K562 (cell line): ENCODE measurements around the gene SLAMF8. TPM values are rescaled to one million over a fixed set of nuclear protein-coding genes. Genes with fewer than 3 reads are reported as not detected.

Experiments
- ATAC-seq: fragments of 200-7000 bp; cut with Tn5 transposase; 3 replicates; pipeline ENCODE4 v1.9.1; 2020; ENCODE audit warnings: moderate library complexity
- BruUV-seq: library from RNA; stranded (reverse); fragments of 400-500 nt; replicated peaks from 2 replicates; lab custom pipeline; 2021; lab: Mats Ljungman, UMichigan
- CTCF ChIA-PET: fragments of 300-600 bp; formaldehyde crosslinking; extraction: SDS; loops from one replicate; lab custom pipeline; 2021; ENCODE audit warnings: low intra/inter-chr PET ratio; lab: Yijun Ruan, JAX
- POLR2A ChIA-PET: fragments of 300-600, 350-650 bp; sonication (Branson Sonifier 250); formaldehyde crosslinking; extraction: SDS; loops from one replicate; lab custom pipeline; 2021; ENCODE audit warnings: antibody characterized with exemption, inconsistent platforms; lab: Yijun Ruan, JAX
- DNase-seq, 4 experiments: peaks; one replicate each; pipeline versions ENCODE4 v3.0.0 to v3.0.0-alpha.2; 2011 to 2018; ENCODE audit warnings: low spot score in 3 of 4, mixed read lengths in 3 of 4; ENCODE audit errors: extremely low read depth in 1 of 4
- FAIRE-seq: peaks from 2 replicates; lab custom pipeline; 2011; peaks lifted over from hg19 to GRCh38; lab: Jason Lieb, UNC
- H2AFZ ChIP-seq: 2 replicates; pipeline ENCODE4 v1.6.0; 2011; ENCODE audit warnings: low read depth, low read length, control low read depth, inconsistent platforms
- H3K27ac ChIP-seq: fragments of 200-600 bp; 3 replicates; pipeline ENCODE4 v1.8.0; 2011; ENCODE audit warnings: low read depth, mild to moderate bottlenecking, control low read depth, inconsistent platforms, low read length, moderate library complexity, mixed read lengths; ENCODE audit errors: extremely low read depth
- H3K27me3 ChIP-seq, 2 experiments: fragments of 300-600 bp in 1 of 2; 2 replicates in 1 of 2; 3 replicates in 1 of 2; pipeline versions ENCODE4 v1.6.0 to v1.8.0; 2011; ENCODE audit warnings: inconsistent platforms in 2 of 2, low read length in 2 of 2, mild to moderate bottlenecking in 1 of 2, mixed read lengths in 1 of 2, moderate library complexity in 1 of 2; ENCODE audit not compliant: control insufficient read depth in 2 of 2, insufficient read depth in 2 of 2
- H3K36me3 ChIP-seq: fragments of 300-600 bp; 3 replicates; pipeline ENCODE4 v1.8.0; 2011; ENCODE audit warnings: mild to moderate bottlenecking, low read length, inconsistent platforms; ENCODE audit not compliant: control insufficient read depth, insufficient read depth
- H3K4me1 ChIP-seq, 2 experiments: fragments of 200-600 bp in 1 of 2; replicated peaks in 1 of 2; 2 replicates in 1 of 2; 3 replicates in 1 of 2; pipeline versions ENCODE4 v1.5.1 to v1.8.0; 2011; ENCODE audit warnings: inconsistent platforms in 2 of 2, low read length in 2 of 2, mild to moderate bottlenecking in 1 of 2, mixed read lengths in 1 of 2, moderate library complexity in 1 of 2; ENCODE audit not compliant: control insufficient read depth in 2 of 2, insufficient read depth in 2 of 2
- H3K4me2 ChIP-seq: 2 replicates; pipeline ENCODE4 v1.6.1; 2011; ENCODE audit warnings: low read length, control low read depth, inconsistent platforms, mixed read lengths; ENCODE audit not compliant: insufficient read depth
- H3K4me3 ChIP-seq: fragments of 200-600 bp; sonication (generic), shearing (Covaris generic); 2 replicates; pipeline ENCODE4 v1.5.1; 2016; ENCODE audit warnings: control low read depth, inconsistent platforms
- H3K79me2 ChIP-seq: fragments of 200-600 bp; 3 replicates; pipeline ENCODE4 v1.8.0; 2011; ENCODE audit warnings: low read length, inconsistent platforms; ENCODE audit not compliant: control insufficient read depth, insufficient read depth
- H3K9ac ChIP-seq, 2 experiments: 2 replicates each; pipeline versions ENCODE4 v1.6.0 to v1.6.1; 2011; ENCODE audit warnings: low read depth in 2 of 2, low read length in 2 of 2, control low read depth in 1 of 2, inconsistent platforms in 1 of 2, mild to moderate bottlenecking in 1 of 2, mixed read lengths in 1 of 2; ENCODE audit not compliant: insufficient read depth in 1 of 2
- H3K9me1 ChIP-seq: one replicate; pipeline ENCODE4 v1.6.0; 2011; ENCODE audit warnings: inconsistent platforms, mild to moderate bottlenecking, low read length, moderate library complexity; ENCODE audit not compliant: control insufficient read depth, insufficient read depth
- H3K9me3 ChIP-seq: replicated peaks from 2 replicates; pipeline ENCODE4 v1.5.1; 2011; ENCODE audit warnings: low read depth, low read length, inconsistent platforms; ENCODE audit not compliant: control insufficient read depth, insufficient read depth
- H4K20me1 ChIP-seq: replicated peaks from 2 replicates; pipeline ENCODE4 v1.6.1; 2011; ENCODE audit warnings: low read length, inconsistent platforms, mixed read lengths; ENCODE audit not compliant: control insufficient read depth, insufficient read depth
- E2F1 ChIP-seq: sonication (generic); formaldehyde crosslinking; IDR thresholded peaks from 2 replicates; pipeline ENCODE4 v1.8.1; 2023; ENCODE audit warnings: mild to moderate bottlenecking, missing genetic modification reagents, moderate library complexity
- ERF ChIP-seq: fragments of 450-650 bp; formaldehyde crosslinking; IDR thresholded peaks from 2 replicates; pipeline ENCODE4 v1.4.0; 2020; ENCODE audit warnings: mild to moderate bottlenecking, mixed read lengths
- NFIC ChIP-seq: fragments of 450-650 bp; IDR thresholded peaks from 2 replicates; pipeline ENCODE4 v1.6.1; 2017; ENCODE audit warnings: mild to moderate bottlenecking, inconsistent platforms
- THRA ChIP-seq: fragments of 450-650 bp; IDR thresholded peaks from 2 replicates; pipeline ENCODE4 v1.6.1; 2017; ENCODE audit warnings: mild to moderate bottlenecking, moderate library complexity
- ZNF311 ChIP-seq: fragments of 250-450 bp; sonication (Bioruptor Pico); IDR thresholded peaks from 2 replicates; pipeline ENCODE4 v1.4.0; 2020; ENCODE audit warnings: mild to moderate bottlenecking, moderate library complexity
- WGBS: fragments of 100-300 bp; shearing (Covaris generic); methylation state at CpG from one replicate; pipeline ENCODE4 v1.1.6; 2016; ENCODE audit warnings: low coverage, mixed read lengths; ENCODE audit not compliant: insufficient coverage; ENCODE audit errors: missing lambda C conversion rate; 5-methylcytosine and 5-hydroxymethylcytosine counted together
- in situ Hi-C: fragments of 300-500 bp; cut with MboI; formaldehyde crosslinking; loops from 4 replicates; pipeline ENCODE4 v1.15.0; 2018; ENCODE audit warnings: inconsistent platforms, mixed read lengths
- intact Hi-C: fragments of 100-400 bp; cut with micrococcal nuclease; formaldehyde crosslinking; loops from 2 replicates; pipeline ENCODE4 v1.14.2; 2022
- polyA plus RNA-seq, 8 experiments: library from polyadenylated mRNA; depleted of rRNA in 4 of 8; stranded (reverse) in 5 of 8; unstranded in 3 of 8; fragments of >200 nt; fragmentation: Nextera tagmentation in 2 of 8; fragmentation: Illumina TruSeq in 1 of 8; extraction: Ambion mirVana in 2 of 8; extraction: Trizol in 1 of 8; gene quantifications; 2 replicates each; pipeline versions ENCODE4 v1.2.1 to v1.2.3, GENCODE V29; 2011 to 2014; ENCODE audit warnings: inconsistent platforms in 1 of 8, missing spikeins in 1 of 8
- total RNA-seq, 7 experiments: library from RNA; depleted of rRNA in 6 of 7; stranded (reverse); fragments of >200 nt in 6 of 7; fragmentation: Illumina TruSeq in 2 of 7; extraction: Trizol in 2 of 7; gene quantifications; 2 replicates each; pipeline versions ENCODE4 v1.2.1 to v1.2.3, GENCODE V29; 2011 to 2021; ENCODE audit warnings: low replicate concordance in 1 of 7

The SLAMF8 gene
- total and polyA plus RNA-seq, 9 of the 15 experiments (the other 6 are each of a cell fraction or from before 2014, with no cell fraction given) = not detected

- no peaks in the 10 kb centered on the region for H3K9me3 ChIP-seq
- H3K79me2 ChIP-seq = no peaks in the 10 kb centered on the region
- no peak for DNase-seq
- peaks cover 27 to 40% of the 10 kb centered on the region in 2 experiments for H3K27me3 ChIP-seq
- H3K4me2 ChIP-seq = no peak overlapping the region
- no TSS peak for BruUV-seq
- intact Hi-C loops (loop anchor here (1.0 to 10.0 kb wide), 3 partner anchors 138 to 585 kb away; no protein-coding TSS in a partner anchor), in situ Hi-C loops (loop anchor here (5.0 kb wide), 1 partner anchor 208 kb away; no protein-coding TSS in a partner anchor)
- H3K27ac ChIP-seq = no peak overlapping the region
- no peak overlapping the region for H3K9ac ChIP-seq
- TF ChIP-seq E2F1 (no peak), NFIC (no peak), THRA (no peak), ZNF311 (CRISPR knock-in tag) (no peak), ERF (CRISPR knock-in tag) (no peak)
- FAIRE-seq = no peak
- H3K4me3 ChIP-seq = no peak overlapping the region
- H3K36me3 ChIP-seq = no peaks in the 10 kb centered on the region
- POLR2A ChIA-PET = interaction anchor here (0.5 to 1.0 kb wide), 3 partner anchors 19 to 208 kb away, joined by 3 read pairs; no protein-coding TSS in a partner anchor
- no peak for ATAC-seq
- H3K9me1 ChIP-seq = no peaks in the 10 kb centered on the region
- no peak overlapping the region for H2AFZ ChIP-seq
- CTCF ChIA-PET = interaction anchor here (0.9 to 4.4 kb wide), 5 partner anchors 22 to 207 kb away, joined by 3 to 44 read pairs (median 6); partner anchors contain the start of gene IGSF9
- no peaks in the 10 kb centered on the region for H3K4me1 ChIP-seq
- peaks cover 3% of the 10 kb centered on the region; the same call in 1 of the 2 replicates for H4K20me1 ChIP-seq
- 10% methylated on average over 4 of the region's 4 CpGs for WGBS
These were observed 27.2 kb upstream of the SLAMF8 start for GRCh38 chr1:159799446-159799985.
